Keratinocyte (primary cell): Measurements from ENCODE around the gene STK24. TPM values are rescaled to one million over a fixed set of nuclear protein-coding genes. Genes with fewer than 3 reads are reported as not detected.

Experiments
- DNase-seq: peaks from one replicate; pipeline ENCODE4 v3.0.0-alpha.2; 2011; ENCODE audit warnings: low read depth, missing footprints, low spot score
- FAIRE-seq: peaks from 2 replicates; lab custom pipeline; 2011; peaks lifted over from hg19 to GRCh38; lab: Jason Lieb, UNC
- H2AFZ ChIP-seq: 2 replicates; pipeline ENCODE4 v1.6.0; 2012; ENCODE audit warnings: low read length, control low read depth, inconsistent platforms; ENCODE audit not compliant: control insufficient read depth
- H3K27ac ChIP-seq: 2 replicates; pipeline ENCODE4 v1.5.1; 2011; ENCODE audit warnings: low read length; ENCODE audit not compliant: control insufficient read depth, insufficient read depth
- H3K27me3 ChIP-seq: 3 replicates; pipeline ENCODE4 v1.6.0; 2011; ENCODE audit warnings: low read length; ENCODE audit not compliant: control insufficient read depth, insufficient read depth; ENCODE audit errors: extremely low read depth
- H3K36me3 ChIP-seq, 2 experiments: 2 replicates in 1 of 2; 3 replicates in 1 of 2; pipeline ENCODE4 v1.5.1; 2011; ENCODE audit warnings: low read length in 2 of 2, mild to moderate bottlenecking in 1 of 2; ENCODE audit not compliant: control insufficient read depth in 2 of 2, insufficient read depth in 2 of 2; ENCODE audit errors: extremely low read depth in 1 of 2
- H3K4me1 ChIP-seq: 3 replicates; pipeline ENCODE4 v1.5.1; 2011; ENCODE audit warnings: low read length; ENCODE audit not compliant: control insufficient read depth, insufficient read depth; ENCODE audit errors: extremely low read depth
- H3K4me2 ChIP-seq: 3 replicates; pipeline ENCODE4 v1.6.0; 2011; ENCODE audit warnings: low read depth, low read length; ENCODE audit not compliant: control insufficient read depth, insufficient read depth; ENCODE audit errors: extremely low read depth
- H3K4me3 ChIP-seq, 3 experiments: fragments of 200-600 bp in 1 of 3; sonication (generic) in 1 of 3; 2 replicates in 2 of 3; 3 replicates in 1 of 3; pipeline ENCODE4 v1.5.1; 2011 to 2016; ENCODE audit warnings: low read length in 3 of 3, mild to moderate bottlenecking in 3 of 3, control low read depth in 2 of 3, inconsistent platforms in 1 of 3, low read depth in 1 of 3, mixed read lengths in 1 of 3, mixed run types in 1 of 3, moderate library complexity in 1 of 3; ENCODE audit not compliant: control insufficient read depth in 2 of 3, insufficient read depth in 2 of 3; ENCODE audit errors: extremely low read depth in 1 of 3
- H3K79me2 ChIP-seq: 2 replicates; pipeline ENCODE4 v1.6.0; 2012; ENCODE audit warnings: low read length; ENCODE audit not compliant: control insufficient read depth, insufficient read depth
- H3K9ac ChIP-seq: 3 replicates; pipeline ENCODE4 v1.6.0; 2011; ENCODE audit warnings: low read length; ENCODE audit not compliant: control insufficient read depth, insufficient read depth; ENCODE audit errors: extremely low read depth
- H3K9me1 ChIP-seq: 3 replicates; pipeline ENCODE4 v1.6.0; 2011; ENCODE audit warnings: low read length; ENCODE audit not compliant: control insufficient read depth, insufficient read depth; ENCODE audit errors: extremely low read depth
- H3K9me3 ChIP-seq: 2 replicates; pipeline ENCODE4 v1.5.1; 2012; ENCODE audit warnings: low read depth, low read length; ENCODE audit not compliant: control insufficient read depth
- H4K20me1 ChIP-seq: 3 replicates; pipeline ENCODE4 v1.6.0; 2011; ENCODE audit warnings: low read length; ENCODE audit not compliant: control insufficient read depth, insufficient read depth; ENCODE audit errors: extremely low read depth
- CTCF ChIP-seq, 3 experiments: IDR thresholded peaks in 1 of 3; conservative IDR thresholded peaks in 1 of 3; optimal IDR thresholded peaks in 1 of 3; 2 replicates in 2 of 3; 3 replicates in 1 of 3; pipeline versions ENCODE3 to v1.5.1; 2011; ENCODE audit warnings: low read length in 3 of 3, mild to moderate bottlenecking in 3 of 3, moderate library complexity in 2 of 3, control low read depth in 1 of 3, inconsistent platforms in 1 of 3; ENCODE audit not compliant: insufficient read depth in 2 of 3; ENCODE audit errors: extremely low read depth in 1 of 3
- EZH2 ChIP-seq: IDR thresholded peaks from one replicate; pipeline ENCODE4 v1.6.1; 2012; ENCODE audit warnings: inconsistent platforms, mild to moderate bottlenecking, low read length, moderate library complexity
- dilution Hi-C: fragments of 300-500 bp; cut with MboI; formaldehyde crosslinking; loops from one replicate; pipeline ENCODE4 v1.7.0; 2020; ENCODE audit warnings: low sequenced_read_pairs; ENCODE audit not compliant: extremely low pct_ligation_motif_present
- polyA plus RNA-seq, 5 experiments: library from polyadenylated mRNA; depleted of rRNA in 3 of 5; stranded (reverse) in 3 of 5; stranded (forward) in 1 of 5; unstranded in 1 of 5; fragments of >200 nt; gene quantifications; 1 replicate in 1 of 5; 2 replicates in 3 of 5; 3 replicates in 1 of 5; pipeline versions ENCODE4 v1.2.1 to v1.2.3, GENCODE V29; 2011 to 2012; ENCODE audit warnings: missing spikeins in 2 of 5, low read depth in 1 of 5, low replicate concordance in 1 of 5

STK24 gene
- polyA plus RNA-seq, 1 donor (not counting 4 experiments of a cell fraction or from before 2014, with no cell fraction given) = 81.6 TPM

GRCh38 chr13:98536729-98537128 lies 40.2 kb downstream of the STK24 start:
- TF ChIP-seq CTCF (optimal IDR thresholded peaks at IDR 0.05 in 1 of 3, IDR thresholded peaks at IDR 0.05 in 1 of 3, conservative IDR thresholded peaks at IDR 0.05 in 1 of 3; ENCODE audit: extremely low read depth in 1 of 3, insufficient read depth in 2 of 3, low read length in 3 of 3) (no peak), EZH2 (no peak)
- Histone ChIP-seq H3K27me3 (no peaks in the 10 kb centered on the region), H3K9me1 (no peaks in the 10 kb centered on the region), H2AFZ (no peak overlapping the region), H4K20me1 (peaks cover 13% of the 10 kb centered on the region), H3K4me2 (peak overlapping the region; percentile 40), H3K4me3 (no peak overlapping the region), H3K36me3 (peaks cover 2 to 10% of the 10 kb centered on the region in 2 experiments), H3K27ac (peak overlapping the region; percentile 65), H3K79me2 (peaks cover 95% of the 10 kb centered on the region), H3K4me1 (peaks cover 42% of the 10 kb centered on the region), H3K9ac (no peak overlapping the region), H3K9me3 (no peaks in the 10 kb centered on the region)
- no peak for FAIRE-seq
- dilution Hi-C loops = no loop called here
- no peak for DNase-seq

- FAIRE-seq (peak; percentile 94), DNase-seq (peak; percentile 64)
- Histone ChIP-seq H3K79me2 (peaks cover 95% of the 10 kb centered on the region), H2AFZ (no peak overlapping the region), H3K9me1 (no peaks in the 10 kb centered on the region), H3K4me1 (peaks cover 38% of the 10 kb centered on the region), H3K36me3 (peaks cover 2 to 10% of the 10 kb centered on the region in 2 experiments), H3K9me3 (no peaks in the 10 kb centered on the region), H3K4me3 (no peak overlapping the region), H3K27ac (peak overlapping the region; percentile 65), H3K27me3 (no peaks in the 10 kb centered on the region), H3K9ac (no peak overlapping the region), H4K20me1 (peaks cover 15% of the 10 kb centered on the region), H3K4me2 (peak overlapping the region; percentile 40)
- no peak for TF ChIP-seq CTCF (optimal IDR thresholded peaks at IDR 0.05 in 1 of 3, IDR thresholded peaks at IDR 0.05 in 1 of 3, conservative IDR thresholded peaks at IDR 0.05 in 1 of 3; ENCODE audit: extremely low read depth in 1 of 3, insufficient read depth in 2 of 3, low read length in 3 of 3)
- dilution Hi-C loops = no loop called here
Measured at GRCh38 chr13:98535501-98536354, 41.2 kb downstream of the STK24 start.
